GM23248 (cell line): ENCODE data around the gene TOP3B.

Experiments used
- EZH2 ChIP-seq: fragments of 200-600 bp; sonication (generic); IDR thresholded peaks from 2 replicates; pipeline ENCODE4 v1.6.1; 2018; ENCODE audit warnings: antibody characterized with exemption, mild to moderate bottlenecking; ENCODE audit not compliant: insufficient read depth, poor library complexity, severe bottlenecking
- EZH2phosphoT487 ChIP-seq: fragments of 200-600 bp; sonication (generic); IDR thresholded peaks from 2 replicates; pipeline ENCODE4 v1.6.1; 2018; ENCODE audit warnings: antibody characterized with exemption, moderate library complexity, mild to moderate bottlenecking, low read depth; ENCODE audit not compliant: insufficient read depth

GRCh38 chr22:21929253-21929652 is 53.3 kb downstream of the TOP3B start:
- TF ChIP-seq EZH2 = no peak
- no peak for TF ChIP-seq EZH2phosphoT487
